ENCODE results near the gene BCAS1.

GRCh38 chr20:53980031-53980465 is 90.3 kb downstream of the BCAS1 start:
- TF ChIP-seq CTCF (IDR thresholded peaks at IDR 0.05; ENCODE audit: low read length), result no peak
- no peak for TF ChIP-seq EZH2 (IDR thresholded peaks at IDR 0.05; ENCODE audit: borderline replicate concordance, low read length)
